ENCODE measurements around the gene APOBEC3A.
A peak's percentile ranks its signal among the peaks of the same experiment; 100 is the strongest.

APOBEC3A gene

GRCh38 chr22:38967451-38968450 is 10.3 kb downstream of the APOBEC3A start:
- Histone ChIP-seq H3K4me3 (ENCODE audit: low read depth in 1 of 2, low read length in 1 of 2) (peak overlapping the region; percentile 39 to 50), H3K4me1 (ENCODE audit: control insufficient read depth in 1 of 2, insufficient read depth in 1 of 2, low read depth in 1 of 2, low read length in 1 of 2) (peaks cover 85 to 88% of the 10 kb centered on the region in 2 experiments), H3K9me3 (no peaks in the 10 kb centered on the region), H3K27ac (peak overlapping the region; percentile 99), H3K36me3 (peaks cover 30% of the 10 kb centered on the region), H3K27me3 (no peaks in the 10 kb centered on the region)
- TF ChIP-seq CTCF (IDR thresholded peaks at IDR 0.05) = peak; percentile 57

GRCh38 chr22:38968801-38969200 is 11.4 kb downstream of the APOBEC3A start:
- H3K4me1 ChIP-seq (ENCODE audit: control insufficient read depth in 1 of 2, insufficient read depth in 1 of 2, low read depth in 1 of 2, low read length in 1 of 2) = peaks cover 95 to 99% of the 10 kb centered on the region in 2 experiments
- no peaks in the 10 kb centered on the region for H3K27me3 ChIP-seq
- peak overlapping the region; percentile 99 for H3K27ac ChIP-seq
- no peak for TF ChIP-seq CTCF (IDR thresholded peaks at IDR 0.05)
- peaks cover 19% of the 10 kb centered on the region for H3K36me3 ChIP-seq
- H3K9me3 ChIP-seq = no peaks in the 10 kb centered on the region
- H3K4me3 ChIP-seq (ENCODE audit: low read depth in 1 of 2, low read length in 1 of 2) = no peak overlapping the region

GRCh38 chr22:38970551-38970950 is 13.1 kb downstream of the APOBEC3A start:
- Histone ChIP-seq H3K4me3 (ENCODE audit: low read depth in 1 of 2, low read length in 1 of 2) (no peak overlapping the region), H3K9me3 (no peaks in the 10 kb centered on the region), H3K27me3 (no peaks in the 10 kb centered on the region), H3K4me1 (ENCODE audit: control insufficient read depth in 1 of 2, insufficient read depth in 1 of 2, low read depth in 1 of 2, low read length in 1 of 2) (peaks cover 83 to 87% of the 10 kb centered on the region in 2 experiments), H3K36me3 (peaks cover 2% of the 10 kb centered on the region), H3K27ac (peak overlapping the region; percentile 77)
- TF ChIP-seq CTCF (IDR thresholded peaks at IDR 0.05) = no peak

- Histone ChIP-seq H3K9me3 (no peaks in the 10 kb centered on the region), H3K4me1 (ENCODE audit: control insufficient read depth in 1 of 2, insufficient read depth in 1 of 2, low read depth in 1 of 2, low read length in 1 of 2) (peaks cover 77 to 80% of the 10 kb centered on the region in 2 experiments), H3K36me3 (no peaks in the 10 kb centered on the region), H3K4me3 (ENCODE audit: low read depth in 1 of 2, low read length in 1 of 2) (no peak overlapping the region), H3K27ac (peak overlapping the region; percentile 77), H3K27me3 (no peaks in the 10 kb centered on the region)
- no peak for TF ChIP-seq CTCF (IDR thresholded peaks at IDR 0.05)
These were observed 13.8 kb downstream of the APOBEC3A start for GRCh38 chr22:38971202-38971601.

GRCh38 chr22:38971791-38972190 is 14.4 kb downstream of the APOBEC3A start:
- H3K27me3 ChIP-seq = no peaks in the 10 kb centered on the region
- peak overlapping the region; percentile 77 for H3K27ac ChIP-seq
- H3K9me3 ChIP-seq = no peaks in the 10 kb centered on the region
- H3K4me3 ChIP-seq (ENCODE audit: low read depth in 1 of 2, low read length in 1 of 2) = no peak overlapping the region
- no peak for TF ChIP-seq CTCF (IDR thresholded peaks at IDR 0.05)
- no peaks in the 10 kb centered on the region for H3K36me3 ChIP-seq
- H3K4me1 ChIP-seq (ENCODE audit: control insufficient read depth in 1 of 2, insufficient read depth in 1 of 2, low read depth in 1 of 2, low read length in 1 of 2) = peaks cover 71 to 74% of the 10 kb centered on the region in 2 experiments

Data from neutrophil (primary cell).